ENCODE measurements around the gene MTHFD2L. TPM values are rescaled to one million over a fixed set of nuclear protein-coding genes. Genes with fewer than 3 reads are reported as not detected.

MTHFD2L gene
- total and polyA plus RNA-seq, 9 of the 15 experiments (the other 6 are each of a cell fraction or from before 2014, with no cell fraction given), result 10.0 to 39.0 (median 26.0) TPM

DNA sequence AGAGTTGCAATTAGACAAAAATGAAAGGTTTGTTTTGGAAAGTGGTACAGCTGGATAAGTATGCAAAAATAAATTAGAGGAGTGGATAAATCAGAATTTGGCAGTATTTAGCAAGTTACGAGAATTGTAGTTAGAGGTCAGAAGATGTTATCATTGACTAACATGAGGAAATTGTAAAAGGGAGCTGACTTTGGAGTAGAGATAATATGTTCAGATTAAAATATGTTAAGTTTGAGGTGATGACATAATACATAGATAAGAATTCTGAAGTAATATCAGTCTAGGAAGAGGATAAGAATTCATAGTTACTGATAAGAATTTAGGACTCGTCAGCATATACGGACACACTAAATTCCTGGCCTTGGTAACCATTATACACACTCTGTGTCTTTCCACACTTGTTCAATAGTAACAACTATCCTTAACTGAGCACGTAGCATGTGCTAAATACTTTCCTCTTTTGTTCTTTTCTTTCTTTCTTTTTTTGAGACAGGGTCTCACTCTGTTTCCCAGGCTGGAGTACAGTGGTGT is 146.2 kb downstream of the MTHFD2L start (continued):
- TF ChIP-seq MAFG (tag; conservative IDR thresholded peaks at IDR 0.05), result peak; percentile 36; the same call in 1 of the 2 replicates
- TF ChIP-seq, protein P1, sequence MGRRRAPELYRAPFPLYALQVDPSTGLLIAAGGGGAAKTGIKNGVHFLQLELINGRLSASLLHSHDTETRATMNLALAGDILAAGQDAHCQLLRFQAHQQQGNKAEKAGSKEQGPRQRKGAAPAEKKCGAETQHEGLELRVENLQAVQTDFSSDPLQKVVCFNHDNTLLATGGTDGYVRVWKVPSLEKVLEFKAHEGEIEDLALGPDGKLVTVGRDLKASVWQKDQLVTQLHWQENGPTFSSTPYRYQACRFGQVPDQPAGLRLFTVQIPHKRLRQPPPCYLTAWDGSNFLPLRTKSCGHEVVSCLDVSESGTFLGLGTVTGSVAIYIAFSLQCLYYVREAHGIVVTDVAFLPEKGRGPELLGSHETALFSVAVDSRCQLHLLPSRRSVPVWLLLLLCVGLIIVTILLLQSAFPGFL (CRISPR knock-in tag; IDR thresholded peaks at IDR 0.05), result no peak
- TF ChIP-seq C11orf30 (IDR thresholded peaks at IDR 0.05; ENCODE audit: low read depth), result peak; percentile 65

DNA sequence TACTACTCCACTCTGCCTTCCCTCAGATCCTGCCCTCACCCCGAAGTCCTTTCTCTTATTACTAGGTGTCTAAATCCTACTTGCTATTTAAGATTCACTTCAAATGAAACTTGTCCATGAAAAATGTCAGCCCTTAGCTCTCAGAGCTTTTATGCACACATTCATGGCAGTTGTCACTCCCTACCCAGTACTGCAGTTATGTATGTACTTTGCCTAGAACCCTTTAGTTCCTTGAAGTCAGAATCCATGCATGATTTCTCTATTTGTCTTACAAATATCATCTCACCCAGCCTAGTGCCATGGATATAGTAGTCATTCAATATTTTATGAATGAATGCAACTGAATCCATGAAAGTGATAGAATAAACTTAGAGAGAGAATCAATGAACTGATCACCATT is 147.1 kb downstream of the MTHFD2L start:
- Histone ChIP-seq H2AFZ (ENCODE audit: low read depth, low read length) (no peak overlapping the region), H3K9ac (ENCODE audit: insufficient read depth in 1 of 2, low read depth in 2 of 2, low read length in 2 of 2) (no peak overlapping the region), H3K4me1 (replicated peaks in 1 of 2; ENCODE audit: control insufficient read depth in 2 of 2, insufficient read depth in 2 of 2, low read length in 2 of 2) (no peaks in the 10 kb centered on the region), H3K4me3 (no peak overlapping the region), H3K9me3 (replicated peaks; ENCODE audit: control insufficient read depth, insufficient read depth, low read depth, low read length) (no peaks in the 10 kb centered on the region), H3K79me2 (ENCODE audit: control insufficient read depth, insufficient read depth, low read length) (peaks cover 95% of the 10 kb centered on the region), H4K20me1 (replicated peaks; ENCODE audit: control insufficient read depth, insufficient read depth, low read length) (no peaks in the 10 kb centered on the region), H3K36me3 (ENCODE audit: control insufficient read depth, insufficient read depth, low read length) (peaks cover 23% of the 10 kb centered on the region; the same call in 1 of the 3 replicates), H3K27me3 (ENCODE audit: control insufficient read depth in 2 of 2, insufficient read depth in 2 of 2, low read length in 2 of 2) (no peaks in the 10 kb centered on the region), H3K9me1 (ENCODE audit: control insufficient read depth, insufficient read depth, low read length) (no peaks in the 10 kb centered on the region), H3K27ac (ENCODE audit: extremely low read depth, low read depth, low read length) (no peak overlapping the region), H3K4me2 (ENCODE audit: insufficient read depth, low read length) (no peak overlapping the region)
- POLR2A ChIA-PET, result no interaction called here
- in situ Hi-C loops (cut with MboI), result no loop called here
- TF ChIP-seq HNRNPL (IDR thresholded peaks at IDR 0.05; ENCODE audit: low read depth, low read length) (no peak), ZNF766 (CRISPR knock-in tag; conservative IDR thresholded peaks at IDR 0.05) (no peak), KDM1A (IDR thresholded peaks at IDR 0.05) (no peak)
- WGBS (ENCODE audit: insufficient coverage, low coverage, missing lambda C conversion rate), result 71% methylated on average over 1 of the region's 1 CpG
- peak; percentile 27; the same call in 2 of the 3 replicates for ATAC-seq
- FAIRE-seq, result no peak
- CTCF ChIA-PET (ENCODE audit: low intra/inter-chr PET ratio), result no interaction called here
- DNase-seq (ENCODE audit: extremely low read depth in 1 of 4, low spot score in 3 of 4), result no peak
- intact Hi-C loops (cut with micrococcal nuclease), result no loop called here
- BruUV-seq (replicated peaks), result no TSS peak

Measured in K562 (cell line).